Adrenal gland (tissue), 12 donors: ENCODE data around the gene GPR62. TPM values are rescaled to one million over a fixed set of nuclear protein-coding genes. Genes with fewer than 3 reads are reported as not detected.
A peak's percentile ranks its signal among the peaks of the same experiment; 100 is the strongest.

Source experiments
- DNase-seq, 7 donors: peaks; one replicate each; pipeline ENCODE4 v3.0.0-alpha.2; 2019 to 2020
- H3K27ac ChIP-seq, 5 donors: fragments of 200-600 bp; sonication (generic) in 4 of 5; 1 replicate in 3 of 5; 2 replicates in 2 of 5; pipeline versions ENCODE4 v1.5.1 to v1.8.0; 2016 to 2020; ENCODE audit warnings: mild to moderate bottlenecking in 1 of 5
- H3K27me3 ChIP-seq: fragments of 200-600 bp; 2 replicates; pipeline ENCODE4 v1.8.0; 2021
- H3K36me3 ChIP-seq, 2 donors: fragments of 200-600 bp; replicated peaks in 1 of 2; 1 replicate in 1 of 2; 2 replicates in 1 of 2; pipeline versions ENCODE4 v1.5.1 to v1.8.0; 2018 to 2022
- H3K4me1 ChIP-seq, 2 donors: fragments of 200-600 bp; replicated peaks in 1 of 2; 1 replicate in 1 of 2; 2 replicates in 1 of 2; pipeline versions ENCODE4 v1.5.1 to v1.8.0; 2018 to 2021
- H3K4me3 ChIP-seq, 4 donors: fragments of 200-600 bp; sonication (generic) in 3 of 4; one replicate each; pipeline ENCODE4 v1.5.1; 2016 to 2018
- H3K9me3 ChIP-seq, 3 donors: fragments of 200-600 bp; sonication (generic) in 1 of 3; replicated peaks in 1 of 3; 1 replicate in 2 of 3; 2 replicates in 1 of 3; pipeline versions ENCODE4 v1.5.1 to v1.8.0; 2016 to 2021
- POLR2A ChIP-seq, 2 donors: fragments of 450-650 bp; IDR thresholded peaks; one replicate each; pipeline ENCODE4 v1.6.1; 2017; ENCODE audit warnings: antibody characterized with exemption in 2 of 2, mild to moderate bottlenecking in 2 of 2, moderate library complexity in 1 of 2
- WGBS, 4 donors: extraction: QIAGEN DNeasy Blood & Tissue Kit in 2 of 4; methylation state at CpG; one replicate each; pipeline versions ENCODE4 v1.1.5 to v1.1.7; 2013 to 2017; 5-methylcytosine and 5-hydroxymethylcytosine counted together
- intact Hi-C, 2 donors: fragments of 100-400 bp; cut with DNase I; formaldehyde crosslinking; loops; one replicate each; pipeline versions ENCODE4 v1.14.1 to v1.15.0; 2022 to 2023
- polyA plus RNA-seq, 3 donors: library from polyadenylated mRNA; stranded (reverse); fragments of 200-250 nt in 2 of 3; fragments of 350-450 nt in 1 of 3; fragmentation: Illumina TruSeq in 1 of 3; extraction: RNeasy Lipid Tissue Mini Kit (QIAGEN cat#74804) in 1 of 3; gene quantifications; one replicate each; pipeline ENCODE4 v1.2.3, GENCODE V29; 2013 to 2014
- small RNA-seq, 2 donors: library from RNA; depleted of rRNA; stranded (forward); fragments of <200 nt; gene quantifications; one replicate each; pipeline ENCODE3, GENCODE V24; 2016
- total RNA-seq, 9 donors: library from RNA; depleted of rRNA in 4 of 9; stranded (reverse); fragments of >200 nt in 4 of 9; fragments of 120-200 nt in 1 of 9; fragmentation: NEBNext Ultra II Directional in 1 of 9; extraction: Animal tissue kit (Norgen Biotek cat#: 25700) in 1 of 9; gene quantifications; one replicate each; pipeline versions ENCODE4 v1.1.0 to v1.2.4, GENCODE V29; 2013 to 2023
- TF ChIP-seq, protein P1 (sequence below), 6 experiments: fragments of 450-650 bp in 4 of 6; fragments of 200-600 bp in 2 of 6; sonication (generic) in 1 of 6; IDR thresholded peaks; 1 replicate in 5 of 6; 2 replicates in 1 of 6; pipeline versions ENCODE4 v1.5.1 to v1.8.0; 2016 to 2021; ENCODE audit warnings: antibody characterized with exemption in 6 of 6, mild to moderate bottlenecking in 2 of 6, moderate library complexity in 1 of 6
- donor health status: healthy with polysubstance abuse.
- donor health status: Bipolar disorder and iron deficiency.
- donor health status: DM: yes; HTN: yes; CAD: no.
- donor health status: DM: no; HTN: no; CAD: no.
- donor health status: DM: no; HTN: no; CAD: no.
- donor health status: DM: yes; HTN: yes; CAD: no.

Gene GPR62
- total and polyA plus RNA-seq, 12 donors: 0.13 to 0.83 (median 0.35) TPM; not detected in 2

DNA sequence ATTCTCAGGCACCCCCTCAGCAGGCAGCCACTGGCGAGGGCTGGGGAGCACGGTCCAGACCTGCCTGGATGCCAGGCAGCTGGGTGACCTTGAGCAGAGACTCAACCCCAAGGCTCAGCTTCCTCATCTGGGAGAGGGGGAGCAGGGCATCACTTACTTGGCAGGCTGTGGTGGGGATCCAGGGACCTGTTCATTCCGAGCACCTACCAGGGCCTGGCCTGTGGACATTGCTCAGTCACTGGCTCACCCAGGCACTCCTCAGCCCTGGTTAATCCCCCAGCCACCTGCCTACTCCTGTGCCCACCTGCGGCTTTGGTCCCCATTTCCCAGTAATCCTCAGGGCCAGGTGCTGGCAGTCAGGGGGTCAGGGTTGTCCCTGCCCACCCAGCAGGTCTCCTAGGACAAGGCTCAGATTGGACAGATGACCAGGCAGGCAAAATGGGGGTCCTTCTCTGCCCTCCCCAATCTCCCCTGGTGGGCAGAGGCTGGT lies 49.8 kb downstream of the GPR62 start:
- WGBS, 4 donors: 73 to 90% (median 79%) methylated on average over 2 to 4 of the region's 4 CpGs
- DNase-seq: no peak
- no peaks in the 10 kb centered on the region for H3K9me3 ChIP-seq
- intact Hi-C loops: loop anchor here (5.0 kb wide), 3 partner anchors 47 to 117 kb away; partner anchors contain the start of gene DUSP7 (in 1 of the 2)
- TF ChIP-seq, protein P1, sequence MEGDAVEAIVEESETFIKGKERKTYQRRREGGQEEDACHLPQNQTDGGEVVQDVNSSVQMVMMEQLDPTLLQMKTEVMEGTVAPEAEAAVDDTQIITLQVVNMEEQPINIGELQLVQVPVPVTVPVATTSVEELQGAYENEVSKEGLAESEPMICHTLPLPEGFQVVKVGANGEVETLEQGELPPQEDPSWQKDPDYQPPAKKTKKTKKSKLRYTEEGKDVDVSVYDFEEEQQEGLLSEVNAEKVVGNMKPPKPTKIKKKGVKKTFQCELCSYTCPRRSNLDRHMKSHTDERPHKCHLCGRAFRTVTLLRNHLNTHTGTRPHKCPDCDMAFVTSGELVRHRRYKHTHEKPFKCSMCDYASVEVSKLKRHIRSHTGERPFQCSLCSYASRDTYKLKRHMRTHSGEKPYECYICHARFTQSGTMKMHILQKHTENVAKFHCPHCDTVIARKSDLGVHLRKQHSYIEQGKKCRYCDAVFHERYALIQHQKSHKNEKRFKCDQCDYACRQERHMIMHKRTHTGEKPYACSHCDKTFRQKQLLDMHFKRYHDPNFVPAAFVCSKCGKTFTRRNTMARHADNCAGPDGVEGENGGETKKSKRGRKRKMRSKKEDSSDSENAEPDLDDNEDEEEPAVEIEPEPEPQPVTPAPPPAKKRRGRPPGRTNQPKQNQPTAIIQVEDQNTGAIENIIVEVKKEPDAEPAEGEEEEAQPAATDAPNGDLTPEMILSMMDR (IDR thresholded peaks at IDR 0.05): no peak
- no peak for TF ChIP-seq POLR2A (IDR thresholded peaks at IDR 0.05)
- no peak overlapping the region for H3K4me3 ChIP-seq
- H3K27ac ChIP-seq: peak overlapping the region in 2 of 5 donors; percentile 56 to 64
- H3K36me3 ChIP-seq: no peaks in the 10 kb centered on the region
- no peaks in the 10 kb centered on the region for H3K27me3 ChIP-seq
- H3K4me1 ChIP-seq: peaks cover 0 to 27% of the 10 kb centered on the region in 2 donors

DNA sequence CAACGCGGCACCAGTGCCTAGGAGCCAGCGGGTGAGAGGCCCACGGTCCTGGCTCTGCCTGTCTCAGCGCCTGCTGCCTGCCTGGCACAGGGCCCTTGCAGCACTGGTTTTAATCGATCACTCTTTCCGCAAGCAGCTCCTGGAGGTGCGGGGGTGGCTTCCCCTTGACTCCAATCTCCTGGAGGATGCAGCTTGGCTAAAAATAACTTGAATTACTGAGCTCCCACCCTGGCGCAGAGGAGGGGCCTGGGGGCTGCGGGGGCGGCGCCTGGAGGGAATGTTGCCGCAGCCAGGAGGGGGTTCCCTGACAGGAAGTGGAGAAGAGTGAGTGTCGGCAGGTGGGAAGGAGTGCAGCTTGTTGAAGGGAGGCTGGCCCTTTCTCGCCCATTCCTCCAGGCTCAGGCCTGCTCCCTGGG lies 50.4 kb downstream of the GPR62 start:
- no peaks in the 10 kb centered on the region for H3K27me3 ChIP-seq
- TF ChIP-seq, protein P1 (IDR thresholded peaks at IDR 0.05): no peak
- no peak for TF ChIP-seq POLR2A (IDR thresholded peaks at IDR 0.05)
- no peaks in the 10 kb centered on the region for H3K9me3 ChIP-seq
- peak overlapping the region in 2 of 5 donors; percentile 56 to 64 for H3K27ac ChIP-seq
- DNase-seq: peak in 4 of 7 donors; percentile 54 to 88 (median 62)
- H3K4me1 ChIP-seq: peaks cover 0 to 27% of the 10 kb centered on the region in 2 donors
- 10 to 22% (median 13%) methylated on average over 7 to 15 of the region's 15 CpGs for WGBS, 4 donors
- intact Hi-C loops: no loop called here
- H3K4me3 ChIP-seq: no peak overlapping the region
- no peaks in the 10 kb centered on the region for H3K36me3 ChIP-seq

DNA sequence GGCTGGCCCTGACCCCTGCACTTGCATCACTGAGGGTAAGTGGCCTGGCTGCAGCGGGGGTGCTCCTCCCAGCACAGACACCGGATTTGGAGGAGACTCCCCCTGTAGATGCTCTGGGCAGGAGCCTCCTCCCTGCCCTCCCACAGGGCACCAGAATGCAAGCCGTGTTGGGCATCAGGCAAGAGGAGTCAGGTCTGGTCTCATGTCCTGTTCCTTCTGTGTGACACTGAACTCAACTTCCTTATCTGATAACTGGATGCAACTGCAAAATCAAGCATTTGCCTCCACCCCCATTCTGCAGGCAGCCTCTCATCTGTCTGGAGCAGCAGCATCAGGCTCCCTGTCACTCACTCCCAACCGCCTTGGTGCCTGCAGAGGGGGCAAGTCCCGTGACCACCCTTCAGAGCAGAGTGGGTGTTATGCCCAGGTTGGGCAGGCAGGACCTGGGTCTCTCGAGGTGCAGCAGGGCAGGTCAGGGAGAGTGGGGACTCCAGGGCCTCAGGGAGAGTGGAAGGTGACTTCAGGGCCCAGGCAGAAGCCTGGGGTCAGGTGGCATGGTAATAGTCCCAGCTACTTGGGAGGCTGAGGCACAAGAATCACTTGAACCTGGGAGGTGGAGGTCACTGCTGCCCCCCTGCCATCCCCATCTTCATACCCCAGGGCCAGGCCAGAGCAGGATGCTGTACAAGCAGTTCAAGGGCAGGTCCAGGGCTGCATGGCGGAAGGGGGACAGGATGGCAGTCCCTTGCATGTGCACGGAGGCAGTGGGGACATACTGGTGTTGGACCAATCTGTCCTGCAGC lies 51.0 kb downstream of the GPR62 start:
- no peaks in the 10 kb centered on the region for H3K36me3 ChIP-seq
- no peaks in the 10 kb centered on the region for H3K27me3 ChIP-seq
- peak overlapping the region in 2 of 5 donors; percentile 56 to 64 for H3K27ac ChIP-seq
- no peak for DNase-seq
- peaks cover 0 to 27% of the 10 kb centered on the region in 2 donors for H3K4me1 ChIP-seq
- H3K9me3 ChIP-seq: no peaks in the 10 kb centered on the region
- intact Hi-C loops: no loop called here
- no peak for TF ChIP-seq POLR2A (IDR thresholded peaks at IDR 0.05)
- TF ChIP-seq, protein P1 (IDR thresholded peaks at IDR 0.05): no peak
- no peak overlapping the region for H3K4me3 ChIP-seq
- WGBS, 4 donors: 39 to 77% (median 52%) methylated on average over 5 to 8 of the region's 8 CpGs

DNA sequence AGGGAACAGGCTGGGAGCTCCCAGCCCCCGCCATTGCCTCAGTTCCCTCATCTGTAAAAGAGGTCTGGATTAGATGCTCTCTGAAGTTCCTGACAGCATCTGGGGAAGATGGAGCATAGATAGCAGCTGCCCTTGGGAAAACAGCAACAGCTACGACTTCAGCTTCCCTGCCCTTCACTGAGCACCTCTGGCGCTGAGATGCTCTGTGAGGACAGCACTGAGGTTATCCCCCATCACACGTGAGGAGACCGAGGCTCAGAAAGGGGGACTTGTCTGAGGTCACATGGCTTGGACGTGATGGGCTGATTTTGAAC lies 51.6 kb downstream of the GPR62 start:
- DNase-seq: no peak
- H3K9me3 ChIP-seq: no peaks in the 10 kb centered on the region
- peak overlapping the region in 2 of 5 donors; percentile 56 to 64 for H3K27ac ChIP-seq
- no peak for TF ChIP-seq POLR2A (IDR thresholded peaks at IDR 0.05)
- TF ChIP-seq, protein P1 (IDR thresholded peaks at IDR 0.05): no peak
- H3K36me3 ChIP-seq: no peaks in the 10 kb centered on the region
- intact Hi-C loops: no loop called here
- no peak overlapping the region for H3K4me3 ChIP-seq
- H3K27me3 ChIP-seq: no peaks in the 10 kb centered on the region
- H3K4me1 ChIP-seq: peaks cover 0 to 27% of the 10 kb centered on the region in 2 donors
- 57 to 77% (median 69%) methylated on average over 6 of the region's 6 CpGs for WGBS, 4 donors

Small RNA genes within 50 kb of the gene (small RNA-seq; reads per million reads assigned to genes)
- gene AC115284.1: 0 reads per million in 2 donors

Other genes starting within 250 kb of the GPR62 start
- under 1 TPM in 7 of 9 donors, not detected in 2; 0.04 to 0.26 (median 0.14) TPM for gene GRM2, start 248.3 kb upstream of the GPR62 start, total RNA-seq
- under 1 TPM in 2 of 3 donors, not detected in 1; 0.34 to 0.48 TPM for gene GRM2, start 248.3 kb upstream of the GPR62 start, polyA plus RNA-seq
- gene IQCF6, start 176.1 kb upstream of the GPR62 start, total RNA-seq: not detected
- gene IQCF6, start 176.1 kb upstream of the GPR62 start, polyA plus RNA-seq: not detected
- gene IQCF2, start 93.8 kb upstream of the GPR62 start, total RNA-seq: not detected
- gene IQCF2, start 93.8 kb upstream of the GPR62 start, polyA plus RNA-seq: not detected
- not detected for gene IQCF5, start 79.8 kb upstream of the GPR62 start, total RNA-seq
- not detected for gene IQCF5, start 79.8 kb upstream of the GPR62 start, polyA plus RNA-seq
- not detected for gene IQCF1, start 52.0 kb upstream of the GPR62 start, total RNA-seq
- not detected for gene IQCF1, start 52.0 kb upstream of the GPR62 start, polyA plus RNA-seq
- 10 to 100 TPM; 13.4 to 39.8 (median 19.3) TPM for gene RRP9, start 13.5 kb upstream of the GPR62 start, total RNA-seq
- gene RRP9, start 13.5 kb upstream of the GPR62 start, polyA plus RNA-seq: 10 to 100 TPM; 25.1 to 37.1 (median 32.7) TPM
- 10 to 100 TPM in 8 of 9 donors, 1 to 10 TPM in 1; 7.8 to 94.1 (median 72.4) TPM for gene PARP3, start 13.0 kb upstream of the GPR62 start, total RNA-seq
- 10 to 100 TPM; 36.1 to 57.4 (median 56.3) TPM for gene PARP3, start 13.0 kb upstream of the GPR62 start, polyA plus RNA-seq
- 10 to 100 TPM; 15.7 to 41.3 (median 35.6) TPM for gene PCBP4, start 12.1 kb downstream of the GPR62 start, total RNA-seq
- gene PCBP4, start 12.1 kb downstream of the GPR62 start, polyA plus RNA-seq: 100 to 1,000 TPM in 1 of 3 donors, 10 to 100 TPM in 2; 10.7 to 234 (median 87.3) TPM
- 100 to 1,000 TPM in 6 of 9 donors, 10 to 100 TPM in 3; 40.0 to 177 (median 118) TPM for gene ABHD14B, start 18.7 kb downstream of the GPR62 start, total RNA-seq
- 100 to 1,000 TPM in 2 of 3 donors, 10 to 100 TPM in 1; 91.8 to 175 (median 152) TPM for gene ABHD14B, start 18.7 kb downstream of the GPR62 start, polyA plus RNA-seq
- gene ABHD14A, start 19.7 kb downstream of the GPR62 start, total RNA-seq: 100 to 1,000 TPM in 3 of 9 donors, 10 to 100 TPM in 6; 29.3 to 162 (median 68.0) TPM
- 100 to 1,000 TPM in 2 of 3 donors, 10 to 100 TPM in 1; 30.2 to 140 (median 112) TPM for gene ABHD14A, start 19.7 kb downstream of the GPR62 start, polyA plus RNA-seq
- 100 to 1,000 TPM in 2 of 9 donors, 10 to 100 TPM in 7; 50.7 to 122 (median 78.1) TPM for gene ACY1, start 28.2 kb downstream of the GPR62 start, total RNA-seq
- 10 to 100 TPM; 37.3 to 92.4 (median 49.1) TPM for gene ACY1, start 28.2 kb downstream of the GPR62 start, polyA plus RNA-seq
- gene RPL29, start 40.5 kb downstream of the GPR62 start, total RNA-seq: 1,000 to 10,000 TPM; 1,018 to 1,982 (median 1,344) TPM
- 1,000 to 10,000 TPM in 2 of 3 donors, 100 to 1,000 TPM in 1; 947 to 3,421 (median 2,326) TPM for gene RPL29, start 40.5 kb downstream of the GPR62 start, polyA plus RNA-seq
- gene DUSP7, start 101.2 kb downstream of the GPR62 start, total RNA-seq: 10 to 100 TPM in 8 of 9 donors, 1 to 10 TPM in 1; 5.5 to 35.0 (median 16.4) TPM
- 10 to 100 TPM in 1 of 3 donors, 1 to 10 TPM in 2; 5.7 to 10.0 (median 7.7) TPM for gene DUSP7, start 101.2 kb downstream of the GPR62 start, polyA plus RNA-seq
- gene POC1A, start 199.0 kb downstream of the GPR62 start, total RNA-seq: 1 to 10 TPM; 2.9 to 8.4 (median 6.2) TPM
- gene POC1A, start 199.0 kb downstream of the GPR62 start, polyA plus RNA-seq: 1 to 10 TPM; 2.0 to 6.4 (median 2.8) TPM
- 1,000 to 10,000 TPM in 1 of 9 donors, 100 to 1,000 TPM in 8; 233 to 3,700 (median 664) TPM for gene ALAS1, start 242.8 kb downstream of the GPR62 start, total RNA-seq
- gene ALAS1, start 242.8 kb downstream of the GPR62 start, polyA plus RNA-seq: 100 to 1,000 TPM in 2 of 3 donors, 10 to 100 TPM in 1; 64.9 to 849 (median 387) TPM